SKM-1 (cell line): ENCODE data around the gene SLC16A2.
"Not testable (repeated sequence)": the region's sequence is repeated elsewhere in the genome, so short reads cannot be mapped to it uniquely, and the experiment has no call there.

Experiments
- DNase-seq: peaks from one replicate; lab custom pipeline; 2025; ENCODE audit not compliant: unreplicated experiment; lab: John Stamatoyannopoulos, UW

The SLC16A2 gene

DNA sequence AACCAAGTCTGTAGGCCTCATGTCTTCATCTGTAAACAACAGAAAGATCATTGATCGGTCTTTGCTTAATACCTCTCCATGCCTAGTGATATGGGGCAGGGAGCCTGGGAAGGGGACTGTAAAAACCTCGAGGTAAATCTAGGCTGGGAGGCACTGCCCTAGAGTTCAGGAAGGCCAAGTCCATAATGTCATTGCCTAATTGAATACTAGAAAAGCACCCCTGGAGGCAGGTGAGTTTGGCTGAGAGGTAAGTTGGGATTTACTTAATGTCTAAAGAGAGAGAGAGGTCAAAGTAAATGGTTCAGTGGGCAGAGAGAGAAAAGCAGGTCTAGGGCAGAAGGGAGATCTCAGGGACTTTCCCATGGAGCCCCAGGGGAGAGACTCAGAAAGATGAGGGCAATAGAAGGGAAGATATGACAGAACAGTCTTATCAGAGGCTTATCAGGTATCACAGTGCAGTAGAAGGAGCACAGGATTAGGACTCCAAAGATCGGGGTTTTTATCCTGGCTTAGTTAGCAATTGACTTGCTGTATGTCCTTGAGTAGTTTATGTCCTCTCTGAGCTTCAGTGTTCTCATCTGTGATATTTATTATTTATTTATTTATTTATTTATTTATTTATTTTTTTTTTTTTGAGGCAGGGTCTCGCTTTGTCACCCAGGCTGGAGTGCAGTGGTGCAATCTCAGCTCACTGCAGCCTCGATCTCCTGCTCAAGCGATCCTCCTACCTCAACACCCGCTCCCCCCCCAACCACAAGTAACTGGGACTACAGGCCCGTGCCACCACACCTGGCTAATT, 85.2 kb downstream of the SLC16A2 start:
- DNase-seq: no peak

DNA sequence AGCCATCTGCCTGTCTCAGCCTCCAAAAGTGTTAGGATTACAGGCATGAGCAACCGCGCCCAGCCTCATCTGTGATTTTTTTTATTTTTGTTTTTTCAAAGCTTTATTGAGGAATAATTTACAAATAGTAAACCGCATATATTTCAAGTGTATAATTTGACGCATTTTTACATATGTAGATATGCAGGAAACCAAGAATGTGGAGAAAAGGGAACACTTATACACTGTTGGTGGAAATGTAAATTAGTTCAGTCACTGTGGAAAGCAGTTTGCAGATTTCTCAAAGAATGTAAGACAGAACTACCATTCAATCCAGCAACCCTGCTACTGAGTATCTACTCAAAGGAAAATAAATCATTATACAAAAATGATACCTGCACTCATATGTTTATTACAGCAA, 85.9 kb downstream of the SLC16A2 start:
- DNase-seq: no peak

DNA sequence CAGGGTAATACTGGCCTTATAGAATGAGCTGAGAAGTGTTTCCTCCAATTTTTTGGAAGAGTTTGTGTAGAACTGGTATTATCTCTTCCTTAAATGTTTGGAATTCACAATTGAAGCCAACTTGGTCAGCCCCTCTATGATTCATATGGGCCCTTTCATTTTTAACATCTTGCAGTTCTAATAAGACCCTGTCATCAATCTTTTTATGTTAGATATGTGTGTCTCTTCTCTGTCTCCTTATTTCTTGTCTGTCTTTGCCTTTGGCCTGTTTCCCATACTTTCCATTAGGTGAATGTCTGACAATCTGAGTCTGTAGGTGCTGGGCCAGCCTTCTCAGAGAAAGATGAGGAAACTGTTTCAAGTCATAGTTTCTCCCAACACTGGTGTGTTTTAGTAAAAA, 88.7 kb downstream of the SLC16A2 start:
- DNase-seq: no peak

DNA sequence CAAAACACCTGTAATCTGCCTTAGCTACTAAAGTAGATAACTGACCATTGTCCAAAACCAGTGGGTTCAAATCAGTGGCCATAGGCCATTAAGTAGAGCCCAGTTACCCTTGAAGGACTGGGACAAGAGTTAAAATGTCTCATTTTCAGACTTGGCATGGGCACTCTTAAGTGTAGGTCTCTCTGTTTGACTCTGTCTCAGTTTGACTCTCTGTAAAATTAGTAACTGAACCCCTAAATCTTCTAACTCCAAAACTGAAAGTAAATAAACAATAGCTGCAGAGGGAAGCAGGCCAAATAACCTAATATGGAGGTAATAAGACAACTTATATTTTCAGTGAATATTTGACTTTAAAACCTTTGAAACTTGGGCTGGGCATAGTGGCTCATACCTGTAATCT, 89.1 kb downstream of the SLC16A2 start:
- DNase-seq: no peak

DNA sequence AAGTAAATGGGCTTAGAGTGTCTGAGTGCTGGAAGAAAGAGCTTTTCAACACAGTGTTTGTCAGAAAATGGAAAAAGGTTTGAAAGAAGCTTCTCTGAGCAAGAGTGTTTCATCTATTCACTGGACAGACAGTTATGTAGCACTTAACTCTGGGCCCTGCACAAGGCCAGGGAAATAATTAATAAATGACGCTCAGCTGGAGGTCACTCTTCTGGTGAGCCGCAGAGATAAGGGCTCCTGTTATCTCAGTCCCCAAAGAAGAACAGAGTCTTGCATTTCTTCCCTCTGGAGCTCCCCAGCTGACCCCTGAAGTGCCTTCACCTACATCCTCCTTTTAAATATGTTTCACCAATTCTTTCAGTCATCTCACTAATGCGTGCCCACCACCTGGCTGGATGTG, 90.4 kb downstream of the SLC16A2 start:
- DNase-seq: no peak

DNA sequence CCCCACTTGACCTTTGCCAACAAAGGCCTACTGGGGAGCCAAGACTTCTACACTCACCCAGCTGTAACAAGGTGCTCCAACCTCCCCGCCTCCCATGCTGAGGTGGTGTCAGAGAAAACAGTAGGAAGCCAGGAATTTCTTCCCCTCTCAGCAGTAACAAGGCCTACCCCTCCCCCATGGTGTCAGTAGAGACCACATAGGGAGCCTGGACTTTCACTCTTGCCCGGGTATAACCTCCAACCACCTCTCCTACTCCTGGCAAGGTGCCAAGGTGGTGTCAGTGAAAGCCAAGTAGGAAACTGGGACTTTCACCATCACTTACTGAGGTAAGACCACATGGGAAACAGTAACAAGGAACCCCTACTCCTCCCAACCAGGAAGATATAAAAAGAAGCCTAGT, 93.1 kb downstream of the SLC16A2 start:
- DNase-seq: no peak

DNA sequence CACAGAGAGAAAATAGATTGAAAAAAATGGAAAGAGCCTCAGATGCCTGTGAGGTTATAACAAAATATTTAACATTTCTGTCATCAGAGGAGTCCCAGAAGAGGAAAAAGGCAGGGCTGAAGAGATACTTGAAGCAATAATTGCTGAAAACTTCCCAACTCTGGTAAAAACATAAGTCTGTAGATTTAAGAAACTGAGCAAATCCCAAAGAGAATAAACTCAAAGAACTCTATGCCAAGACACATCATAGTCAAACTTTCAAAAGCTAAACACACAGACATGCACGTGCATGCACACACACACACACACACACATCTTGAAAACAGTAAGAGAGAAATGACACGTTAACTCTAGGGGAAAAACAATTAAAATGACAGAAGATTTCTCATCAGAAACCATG, 94.1 kb downstream of the SLC16A2 start:
- DNase-seq: no peak

DNA sequence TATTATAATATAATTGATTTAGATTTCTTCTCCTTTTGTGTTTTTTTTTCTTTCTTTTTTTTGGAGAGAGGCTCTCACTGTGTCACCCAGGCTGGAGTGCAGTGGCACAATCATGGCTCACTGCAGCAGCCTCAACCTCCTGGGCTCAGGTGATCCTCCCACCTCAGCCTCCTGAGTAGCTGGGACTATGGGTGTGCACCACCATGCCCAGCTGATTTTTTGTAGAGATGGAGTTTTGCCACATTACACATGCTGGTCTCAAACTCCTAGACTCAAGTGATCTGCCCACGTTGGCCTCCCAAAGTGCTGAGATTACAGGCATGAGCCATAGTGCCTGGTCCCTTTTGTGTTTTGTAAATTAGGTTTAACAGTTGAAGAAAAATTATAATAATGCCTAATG, 94.7 kb downstream of the SLC16A2 start:
- DNase-seq: not testable (repeated sequence)

DNA sequence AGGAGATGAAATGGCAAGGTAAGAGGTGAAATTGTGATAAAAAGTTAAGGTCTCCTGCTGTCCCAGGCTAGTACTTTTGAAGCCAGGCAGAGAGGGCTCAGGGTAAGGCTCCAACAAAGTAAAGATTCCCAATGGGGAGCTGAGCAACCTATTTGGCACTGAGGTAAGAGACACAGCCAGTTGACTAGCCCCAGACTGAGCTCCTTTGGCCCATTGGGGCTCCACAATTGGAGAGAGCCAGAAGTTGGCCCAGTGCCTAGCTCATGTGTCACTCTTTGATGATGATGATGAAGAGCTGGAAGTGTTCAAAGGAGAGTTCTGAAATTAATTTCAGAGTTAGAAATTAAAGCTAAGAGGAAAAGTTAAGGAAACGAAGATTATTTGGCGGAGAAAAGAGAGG, 98.6 kb downstream of the SLC16A2 start:
- DNase-seq: no peak

DNA sequence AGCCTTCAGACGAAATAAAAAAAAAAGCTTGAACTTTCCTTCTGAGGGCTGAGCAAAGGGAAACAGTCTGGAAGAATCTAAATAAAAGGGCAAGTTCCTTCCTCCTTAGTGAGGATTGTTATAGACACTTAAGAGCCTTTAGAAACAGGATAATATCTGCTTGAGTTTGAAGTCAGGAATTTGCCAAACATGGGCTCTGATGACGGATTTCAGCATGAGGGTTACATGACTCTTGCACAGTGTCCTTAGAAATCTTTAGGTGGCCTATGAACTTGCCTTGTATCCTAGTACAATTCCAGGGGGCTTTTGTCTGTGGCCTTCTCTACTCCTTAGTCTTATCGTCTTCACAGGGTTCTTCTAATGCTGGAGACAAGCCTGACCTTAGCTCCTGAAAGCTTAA, 99.0 kb downstream of the SLC16A2 start:
- DNase-seq: no peak

DNA sequence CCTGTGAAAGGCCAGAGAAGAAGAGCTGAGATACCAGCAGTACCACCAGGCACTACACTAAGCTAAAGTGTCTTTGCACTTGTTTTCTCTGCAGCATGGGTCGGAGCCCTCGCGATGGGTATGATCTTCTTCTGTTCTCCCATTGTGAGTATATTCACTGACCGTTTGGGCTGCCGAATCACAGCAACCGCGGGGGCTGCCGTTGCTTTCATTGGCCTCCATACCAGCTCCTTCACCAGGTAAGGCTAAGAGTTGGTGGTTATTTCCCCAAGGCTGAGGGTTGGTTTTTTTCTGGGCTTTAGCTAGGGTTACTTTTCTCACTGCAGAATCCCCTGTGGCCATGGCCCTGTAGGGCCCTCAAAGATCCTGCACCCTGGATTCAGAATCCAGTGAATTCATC, 99.6 kb downstream of the SLC16A2 start:
- no peak for DNase-seq

DNA sequence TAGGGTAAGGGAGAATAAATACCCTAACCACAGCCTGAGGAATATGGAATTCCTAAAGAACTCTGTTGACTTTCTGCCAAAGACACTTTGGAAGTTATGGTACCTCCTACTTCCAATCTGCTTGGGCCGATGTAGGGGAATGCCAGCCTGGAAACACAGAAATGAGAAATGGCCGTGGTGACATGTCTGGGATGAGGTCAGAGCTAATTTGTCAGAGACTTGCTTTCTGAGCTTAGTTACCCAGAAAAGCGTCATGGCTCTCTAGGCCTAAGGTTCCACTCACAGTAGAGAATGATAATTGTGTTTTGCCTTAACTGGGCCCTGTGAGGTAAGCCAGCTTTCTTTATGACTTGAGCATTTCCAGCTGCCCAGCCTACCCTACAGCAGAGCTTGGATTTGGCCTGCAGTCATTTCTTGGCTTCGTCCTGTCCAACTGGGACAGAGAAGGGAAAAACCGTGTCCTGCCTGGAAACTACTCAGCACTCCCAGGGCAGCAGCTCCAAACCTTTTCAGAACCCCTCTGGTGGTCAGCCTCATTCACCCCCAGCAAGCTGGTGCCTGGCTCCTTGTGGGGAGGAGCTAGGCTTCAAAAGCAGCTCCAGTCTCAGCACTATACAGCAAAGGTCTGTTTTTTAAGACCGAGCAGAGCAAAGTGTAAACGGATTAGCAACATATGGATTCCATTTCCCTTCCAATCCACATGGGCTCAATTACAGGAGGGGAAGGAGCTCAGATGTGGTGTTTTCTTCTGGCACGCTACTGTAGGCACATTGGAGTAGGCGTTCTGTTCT, 100.9 kb downstream of the SLC16A2 start:
- DNase-seq: no peak

DNA sequence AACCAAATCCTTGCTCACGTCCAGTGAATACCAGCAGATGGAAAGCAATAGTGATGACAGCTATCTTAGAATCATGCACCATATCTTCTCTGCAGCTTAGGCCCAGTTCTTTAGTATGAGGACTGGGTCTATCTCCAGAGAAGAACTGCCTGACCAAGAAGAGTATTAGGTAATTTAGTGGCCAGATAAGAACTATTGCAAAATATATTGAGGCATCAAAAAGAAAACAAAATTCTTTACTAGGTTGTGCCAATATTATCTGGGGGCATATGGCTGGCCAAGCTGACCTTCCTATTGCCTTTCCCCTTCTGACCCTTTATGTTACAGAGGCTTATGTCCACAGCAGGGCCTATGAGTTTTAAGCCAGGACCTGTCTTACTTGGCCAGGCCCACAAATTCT, 101.9 kb downstream of the SLC16A2 start:
- DNase-seq: no peak

DNA sequence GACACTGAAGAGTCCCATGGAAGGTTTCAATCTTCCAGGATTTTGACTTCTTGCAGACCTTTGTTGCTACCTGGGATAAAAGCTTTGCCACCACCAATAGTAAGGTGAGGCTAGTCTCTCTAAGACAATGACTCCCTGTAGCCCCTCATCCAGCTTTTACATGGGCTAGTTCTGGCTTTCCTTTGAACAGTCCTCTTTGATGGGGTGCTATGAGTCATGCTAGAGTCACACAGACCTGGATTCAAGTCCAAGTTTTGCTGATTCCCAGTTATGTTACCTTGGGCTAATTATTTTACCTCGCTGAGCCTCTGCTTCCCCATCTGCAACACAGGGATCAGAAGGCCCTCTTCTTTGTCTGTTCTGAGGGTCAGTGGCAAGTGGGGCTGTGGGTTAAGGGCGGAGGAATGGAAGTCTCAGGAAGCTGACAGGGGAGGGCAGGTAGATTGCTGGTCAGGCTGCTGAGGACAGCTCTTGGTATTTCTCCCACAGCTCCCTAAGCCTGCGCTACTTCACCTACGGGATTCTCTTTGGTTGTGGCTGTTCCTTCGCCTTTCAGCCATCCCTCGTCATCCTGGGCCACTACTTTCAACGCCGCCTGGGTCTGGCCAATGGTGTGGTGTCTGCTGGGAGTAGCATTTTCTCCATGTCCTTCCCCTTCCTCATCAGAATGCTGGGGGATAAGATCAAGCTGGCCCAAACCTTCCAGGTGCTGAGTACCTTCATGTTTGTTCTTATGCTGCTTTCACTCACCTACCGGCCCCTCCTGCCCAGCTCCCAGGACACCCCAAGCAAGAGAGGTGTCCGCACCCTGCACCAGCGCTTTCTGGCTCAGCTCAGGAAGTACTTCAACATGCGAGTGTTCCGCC, 102.8 kb downstream of the SLC16A2 start:
- no peak for DNase-seq

DNA sequence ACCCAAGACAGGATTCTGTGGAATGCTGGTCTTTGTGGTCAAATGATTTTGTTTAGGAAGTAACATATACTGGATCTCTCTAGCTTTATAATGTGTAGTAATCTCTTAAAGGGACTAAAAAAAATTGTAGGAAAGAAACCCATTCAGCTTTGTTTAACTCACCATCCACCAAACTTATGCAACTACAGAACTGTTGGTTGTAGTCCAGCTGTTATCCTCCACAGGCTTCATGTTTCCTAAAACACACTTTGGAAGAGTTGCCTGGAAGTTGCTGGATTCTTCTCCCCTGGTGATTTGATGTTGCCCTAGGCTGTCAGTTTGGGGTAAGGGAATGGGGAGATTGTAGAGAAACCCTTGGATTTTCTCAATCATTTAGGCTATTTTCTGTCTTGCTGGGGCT, 103.8 kb downstream of the SLC16A2 start:
- no peak for DNase-seq

DNA sequence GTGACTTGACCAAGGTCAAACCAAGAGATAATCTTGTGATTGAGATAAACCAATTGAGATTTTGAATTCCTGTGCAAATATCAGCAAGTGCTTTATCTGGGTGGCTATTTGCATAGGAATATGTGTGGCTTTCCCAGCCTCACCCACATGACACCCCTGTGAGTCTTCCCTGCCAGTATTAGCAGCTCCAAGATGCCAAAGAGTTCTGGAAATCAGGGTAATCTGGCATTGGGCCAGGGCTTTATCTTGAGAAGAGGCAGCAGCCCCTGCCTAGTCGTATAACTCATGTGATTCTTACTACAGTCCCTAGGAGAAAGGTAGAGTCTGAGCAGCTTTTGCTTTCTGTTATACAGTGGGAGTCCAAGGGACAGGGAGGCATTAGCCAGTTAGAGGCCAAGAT, 105.5 kb downstream of the SLC16A2 start:
- DNase-seq: no peak

DNA sequence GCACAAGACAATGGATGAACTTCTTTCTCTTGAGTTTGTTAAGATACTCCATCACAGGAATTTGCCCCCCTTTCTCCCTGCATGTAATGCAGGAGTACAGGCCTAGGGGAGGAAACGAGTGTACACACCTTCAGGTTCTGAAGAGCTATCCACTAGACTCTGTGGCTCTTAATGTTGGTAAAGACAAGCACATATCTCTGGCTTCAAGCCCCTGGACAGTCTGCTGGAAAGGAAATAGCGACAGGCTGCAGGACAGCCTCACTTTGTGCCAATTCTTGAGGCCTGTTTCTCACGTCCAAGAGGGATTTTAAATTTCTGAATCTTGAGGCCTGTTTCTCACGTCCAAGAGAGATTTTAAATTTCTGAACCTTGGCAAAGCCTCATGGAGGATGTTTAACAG, 106.1 kb downstream of the SLC16A2 start:
- no peak for DNase-seq

DNA sequence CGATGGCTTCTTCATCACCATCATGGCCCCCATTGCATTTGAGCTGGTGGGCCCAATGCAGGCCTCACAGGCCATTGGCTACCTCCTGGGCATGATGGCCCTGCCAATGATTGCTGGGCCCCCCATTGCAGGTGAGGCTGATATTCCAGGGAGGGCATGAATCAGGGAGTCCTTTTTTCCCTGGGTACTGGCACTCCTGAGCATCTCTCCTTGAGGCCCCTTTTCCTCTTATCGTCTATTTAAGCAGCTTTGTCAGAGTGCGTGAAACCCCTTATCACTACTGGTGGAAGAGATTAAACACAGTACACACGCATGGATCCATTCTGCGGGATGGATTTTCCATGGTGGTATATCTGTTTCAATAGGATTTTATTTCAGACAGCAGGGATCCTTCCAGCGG, 108.0 kb downstream of the SLC16A2 start:
- no peak for DNase-seq

DNA sequence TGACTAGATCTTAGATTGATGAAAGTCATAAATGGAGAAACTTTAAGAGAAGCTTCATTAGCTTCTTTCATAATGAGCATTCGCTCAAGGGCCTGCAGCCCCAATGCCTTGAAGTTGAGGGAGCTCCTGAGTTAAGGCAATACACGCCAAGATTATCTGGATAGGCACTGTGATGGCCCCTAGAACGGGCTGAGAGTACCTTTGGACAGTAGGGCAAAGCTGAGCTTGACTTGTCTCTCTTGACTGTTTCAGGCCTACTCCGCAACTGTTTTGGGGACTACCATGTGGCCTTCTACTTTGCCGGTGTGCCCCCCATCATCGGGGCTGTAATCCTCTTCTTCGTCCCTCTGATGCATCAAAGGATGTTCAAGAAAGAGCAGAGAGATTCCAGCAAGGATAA, 109.8 kb downstream of the SLC16A2 start:
- DNase-seq: no peak

DNA sequence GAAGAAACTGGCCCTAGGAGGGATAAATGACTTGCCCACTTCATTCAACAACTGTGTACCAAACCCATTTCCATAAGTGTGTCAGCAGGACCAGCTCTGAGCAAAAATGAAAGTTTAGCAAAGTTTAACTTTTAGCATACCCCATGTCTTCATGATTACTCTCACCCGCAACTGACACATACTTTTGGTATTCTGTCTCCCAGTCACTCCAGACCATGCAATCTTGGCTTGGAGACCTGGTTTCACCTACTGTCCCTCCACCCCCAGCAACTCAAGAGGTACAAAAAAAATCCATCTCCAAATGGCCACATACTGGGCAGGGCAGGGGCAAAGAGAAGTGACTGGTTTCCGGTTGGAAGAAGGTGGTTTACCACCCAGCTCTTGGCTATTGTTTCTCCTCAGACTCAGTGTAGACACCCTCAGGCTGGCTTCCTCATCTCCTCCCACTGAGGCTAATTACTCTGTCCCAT, 113.3 kb downstream of the SLC16A2 start:
- DNase-seq: peak; percentile 39

DNA sequence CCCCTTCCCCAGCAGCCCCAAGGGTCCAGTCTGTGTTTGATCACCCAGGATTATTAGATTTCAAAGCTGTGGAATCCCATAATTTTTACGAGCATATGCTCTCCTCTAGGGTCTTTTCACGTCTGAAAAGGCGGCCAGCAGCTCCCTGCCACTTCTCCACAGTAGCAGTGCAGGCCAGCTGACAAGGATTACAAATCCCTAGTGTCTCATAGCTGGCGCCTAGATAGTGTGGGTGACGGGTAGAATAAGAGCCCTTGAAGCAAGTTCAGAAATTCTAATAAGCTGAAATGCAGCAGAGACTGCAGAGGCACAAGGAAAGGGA, 113.8 kb downstream of the SLC16A2 start:
- no peak for DNase-seq
